ENCODE results near the gene FGF1.

FGF1 gene

DNA sequence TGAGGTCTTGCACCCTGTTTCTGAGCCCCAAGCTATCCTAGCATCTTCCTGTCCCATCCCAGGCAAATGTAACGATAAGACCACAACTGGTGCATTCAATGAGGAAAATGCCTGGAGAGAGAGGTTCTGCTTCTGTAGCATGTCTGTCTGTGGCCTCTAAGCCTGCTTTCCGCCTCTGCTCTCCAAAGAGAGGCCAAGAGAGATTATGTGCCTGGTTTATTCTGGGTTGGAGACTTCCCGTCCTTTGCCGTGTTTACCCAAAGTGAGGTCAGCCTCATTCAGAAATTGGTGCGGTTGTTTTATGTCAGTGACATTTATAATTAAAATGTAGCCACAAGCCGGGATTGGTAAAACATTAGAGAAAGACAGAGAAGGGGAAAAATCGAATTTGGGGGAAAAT is 77.8 kb downstream of the FGF1 start:
- DNase-seq = no peak

GRCh38 chr5:142605611-142606010 is 80.3 kb downstream of the FGF1 start:
- DNase-seq = no peak

GRCh38 chr5:142602720-142603245 is 83.1 kb downstream of the FGF1 start:
- no peak for DNase-seq

GRCh38 chr5:142601432-142601831 is 84.5 kb downstream of the FGF1 start:
- no peak for DNase-seq

GRCh38 chr5:142600611-142601358 is 85.1 kb downstream of the FGF1 start:
- DNase-seq = no peak

DNA sequence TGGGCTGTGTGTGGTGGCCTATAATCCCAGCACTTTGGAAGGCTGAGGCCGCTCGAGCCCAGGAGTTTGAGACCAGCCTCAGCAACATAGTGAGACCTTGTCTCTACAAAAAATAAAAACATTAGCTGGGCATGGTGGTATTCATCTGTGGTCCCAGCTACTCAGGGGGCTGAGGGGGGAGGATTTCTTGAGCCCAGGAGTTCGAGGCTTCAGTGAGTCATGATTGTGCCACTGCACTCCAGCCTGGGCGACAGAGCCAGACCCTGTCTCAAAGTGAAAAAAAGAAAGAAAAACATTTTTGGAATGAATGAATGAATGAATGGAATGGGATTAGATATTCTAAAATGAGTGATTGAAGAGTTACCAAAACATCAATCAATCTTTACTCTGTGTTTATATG is 85.8 kb downstream of the FGF1 start:
- DNase-seq = no peak

DNA sequence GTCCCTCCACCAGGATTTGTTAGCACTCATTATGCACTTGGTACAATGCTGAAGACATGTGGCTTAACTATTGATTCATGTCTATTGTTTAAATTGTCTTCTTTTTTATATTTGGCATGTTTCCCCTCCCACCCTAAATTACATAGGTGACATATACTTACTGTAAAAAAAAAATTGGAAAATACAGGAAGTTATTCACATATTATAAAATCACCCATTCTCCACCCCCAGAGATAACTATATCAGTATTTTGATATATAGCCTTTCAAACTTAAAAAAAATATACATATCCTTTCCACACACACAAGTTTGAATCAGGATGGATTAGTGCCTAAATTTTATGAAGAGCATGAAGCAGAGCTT is 87.6 kb downstream of the FGF1 start:
- DNase-seq = no peak

- peak; percentile 52 for DNase-seq
Measured at GRCh38 chr5:142597546-142598337, 88.1 kb downstream of the FGF1 start.

DNA sequence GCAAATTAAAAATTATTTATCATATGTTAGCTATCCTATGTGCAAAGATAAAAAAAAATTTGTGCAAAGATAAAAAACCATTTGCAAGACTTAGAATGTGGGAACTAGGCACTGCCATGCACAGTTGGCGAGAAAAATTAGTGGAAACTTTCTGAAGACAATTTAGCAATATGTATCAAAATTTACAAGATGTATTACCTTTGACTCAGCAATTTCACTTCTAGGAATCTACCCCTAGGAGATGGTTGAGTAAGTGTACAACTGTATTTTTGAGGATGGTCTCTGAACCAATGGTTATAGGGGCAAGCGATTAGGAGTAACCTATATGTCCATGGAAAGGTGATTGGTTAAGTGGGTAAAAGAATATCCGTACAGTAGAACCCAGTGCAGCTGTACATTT is 88.9 kb downstream of the FGF1 start:
- DNase-seq = no peak

DNA sequence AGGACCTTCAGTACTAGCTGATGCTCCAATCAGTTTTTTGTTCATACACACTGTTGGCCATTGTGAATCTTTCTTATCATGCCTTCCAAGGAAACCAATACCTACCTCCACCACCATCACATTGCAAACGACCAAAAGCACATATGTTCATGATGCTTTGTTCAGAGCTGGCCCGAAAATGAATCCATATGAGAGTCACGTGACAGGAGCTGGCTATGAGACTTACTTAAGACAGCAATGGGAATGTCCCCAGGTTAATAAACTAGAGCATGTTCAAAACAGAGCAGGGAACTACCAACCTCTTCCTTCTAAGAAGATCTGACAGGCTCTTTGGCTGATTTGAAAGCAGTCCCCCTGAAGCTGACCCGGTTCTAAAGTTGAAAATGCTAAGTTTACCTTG is 93.5 kb downstream of the FGF1 start:
- DNase-seq = no peak

DNA sequence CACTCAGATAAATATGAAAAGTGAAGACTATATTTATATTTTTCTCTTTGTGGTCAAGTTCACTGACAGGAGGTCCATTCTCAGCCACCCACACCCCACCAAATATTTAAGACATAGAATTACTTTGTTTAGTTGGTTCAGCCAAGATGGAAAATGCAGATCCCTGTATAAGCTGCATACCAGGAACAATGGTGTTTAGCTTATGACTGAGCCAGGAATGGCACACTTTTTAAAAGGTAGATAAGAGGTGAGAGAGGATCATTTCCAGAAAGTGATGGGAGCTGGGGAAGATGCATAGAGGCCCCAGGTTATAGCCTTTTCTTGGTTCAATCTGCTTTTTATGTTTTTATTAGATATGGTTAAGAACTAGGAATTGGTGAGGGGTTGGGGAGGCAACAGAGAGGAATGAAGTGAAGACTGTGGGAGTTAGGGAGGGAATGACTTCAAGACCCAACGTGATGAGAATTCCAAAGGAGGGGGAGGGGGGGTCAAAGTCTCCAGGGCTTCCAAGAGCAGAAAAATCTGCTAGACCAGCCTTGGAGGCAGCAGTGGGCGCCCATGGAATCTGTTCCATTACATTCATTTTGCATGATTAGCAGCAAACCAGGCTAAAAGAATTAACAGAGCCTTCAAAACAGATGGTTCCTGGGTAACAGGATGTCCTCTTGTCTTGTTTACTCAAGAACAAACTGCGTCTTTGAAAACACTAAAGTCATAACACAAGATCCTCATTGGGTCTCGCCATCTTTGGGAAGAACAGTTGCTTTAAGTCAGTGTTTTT is 95.2 kb downstream of the FGF1 start:
- DNase-seq = no peak

GRCh38 chr5:142589720-142590119 is 96.2 kb downstream of the FGF1 start:
- DNase-seq = no peak

- DNase-seq = peak; percentile 45
Measured at GRCh38 chr5:142587354-142587965, 98.4 kb downstream of the FGF1 start.

DNA sequence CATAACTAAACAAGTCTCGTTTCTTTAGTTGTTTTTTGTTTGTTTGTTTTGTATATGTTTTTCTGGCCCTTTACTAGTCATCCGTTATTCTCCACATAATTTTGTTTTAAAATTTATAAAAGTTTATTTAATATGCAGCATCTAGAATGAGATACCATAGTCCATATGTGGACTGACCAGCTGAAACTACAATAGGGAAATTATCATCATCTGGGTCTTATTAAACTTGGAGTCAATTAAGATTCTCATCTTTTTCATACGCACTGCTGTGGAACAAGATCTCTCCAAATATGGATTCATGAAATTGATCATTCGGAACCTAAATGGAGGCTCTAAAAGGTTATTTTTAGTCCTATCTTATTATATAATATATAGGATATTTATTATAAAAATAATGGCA is 99.3 kb downstream of the FGF1 start:
- DNase-seq = no peak

DNA sequence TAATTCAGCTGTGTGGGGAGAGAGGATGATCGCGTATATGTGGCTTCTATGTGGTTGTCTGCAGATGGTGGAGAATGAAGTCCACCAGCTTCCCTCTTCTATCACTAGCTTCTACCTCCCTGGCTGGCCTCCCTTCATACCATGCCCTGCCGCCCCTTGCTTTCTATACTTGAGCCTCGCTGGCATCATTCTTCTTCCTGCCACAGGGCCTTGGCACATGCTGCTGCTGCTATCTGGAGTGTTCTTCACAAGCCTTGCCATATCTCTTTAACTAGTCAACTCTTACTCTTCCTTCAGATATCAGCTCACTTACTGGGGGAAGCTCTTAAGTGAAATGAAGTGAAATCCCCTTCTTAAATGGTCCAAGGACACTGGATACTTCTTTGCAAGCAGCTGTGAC is 100.4 kb downstream of the FGF1 start:
- DNase-seq = no peak

- no peak for DNase-seq
Measured at GRCh38 chr5:142584891-142585290, 101.0 kb downstream of the FGF1 start.

- no peak for DNase-seq
Measured at GRCh38 chr5:142578161-142578830, 107.6 kb downstream of the FGF1 start.

- DNase-seq = no peak
Measured at GRCh38 chr5:142576804-142577203, 109.1 kb downstream of the FGF1 start.

DNA sequence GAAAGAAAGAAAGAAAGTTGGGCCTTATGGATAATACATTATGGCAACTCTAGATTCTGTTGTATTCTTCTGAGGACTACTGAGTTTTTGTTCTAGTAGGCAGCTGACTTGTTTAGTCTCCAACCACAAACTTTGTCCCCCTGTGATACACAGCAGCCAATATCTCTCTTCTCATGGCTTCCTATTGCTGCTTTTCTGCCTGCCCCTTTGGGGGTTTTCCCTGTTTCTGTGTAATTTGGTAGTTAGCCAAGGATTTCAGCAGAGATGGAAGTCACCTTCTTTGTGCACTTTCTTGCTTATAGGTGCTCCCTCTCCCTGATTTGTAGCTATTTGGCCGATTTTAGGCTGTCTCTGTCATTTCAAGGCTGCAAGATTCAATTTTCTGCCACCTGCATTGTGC is 109.6 kb downstream of the FGF1 start:
- DNase-seq = no peak

GRCh38 chr5:142572006-142572405 is 113.9 kb downstream of the FGF1 start:
- DNase-seq = no peak

- no peak for DNase-seq
Measured at GRCh38 chr5:142571371-142571770, 114.5 kb downstream of the FGF1 start.

GRCh38 chr5:142569905-142570304 is 116.0 kb downstream of the FGF1 start:
- DNase-seq = no peak

- DNase-seq = no peak
Measured at GRCh38 chr5:142568996-142569335, 116.9 kb downstream of the FGF1 start.
